Activated T-cell treated with anti-CD3 and anti-CD28 coated beads, Interleukin-2, amount 50 U/mL, for 72 hours (primary cell): ENCODE data around the gene CAMKMT. TPM values are rescaled to one million over a fixed set of nuclear protein-coding genes. Genes with fewer than 3 reads are reported as not detected.

ENCODE experiments used
- ATAC-seq, 2 donors: fragments of 150-1000 bp; cut with Tn5 transposase; replicated peaks in 1 of 2; 2 replicates each; pipeline ENCODE4 v1.10.0; 2021; ENCODE audit warnings: moderate library complexity in 2 of 2, mild to moderate bottlenecking in 1 of 2
- DNase-seq, 2 donors: peaks; one replicate each; pipeline ENCODE4 v3.0.0; 2021 to 2022; ENCODE audit warnings: mixed read lengths in 1 of 2
- H3K27ac Mint-ChIP-seq: one replicate; pipeline ENCODE4 v1.8.0; 2022; ENCODE audit warnings: mild to moderate bottlenecking, moderate library complexity, mixed read lengths
- H3K27me3 Mint-ChIP-seq: one replicate; pipeline ENCODE4 v1.8.0; 2022; ENCODE audit warnings: low read depth, mixed read lengths
- H3K36me3 Mint-ChIP-seq, 2 donors: one replicate each; pipeline ENCODE4 v1.8.0; 2022; ENCODE audit warnings: mixed read lengths in 2 of 2, mild to moderate bottlenecking in 1 of 2; ENCODE audit not compliant: insufficient read depth in 2 of 2
- H3K4me1 Mint-ChIP-seq: one replicate; pipeline ENCODE4 v1.8.0; 2022; ENCODE audit warnings: low read depth, mixed read lengths
- H3K4me3 Mint-ChIP-seq, 2 donors: one replicate each; pipeline ENCODE4 v1.8.0; 2022; ENCODE audit warnings: mild to moderate bottlenecking in 2 of 2, mixed read lengths in 2 of 2, moderate library complexity in 2 of 2
- H3K9me3 Mint-ChIP-seq, 2 donors: one replicate each; pipeline ENCODE4 v1.8.0; 2022; ENCODE audit warnings: mixed read lengths in 2 of 2
- total RNA-seq, 2 donors: library from RNA; stranded (reverse); gene quantifications; one replicate each; pipeline ENCODE4 v1.2.3, GENCODE V29; 2022

CAMKMT gene
- total RNA-seq, 2 donors from 2014 or later, result 26.1 to 26.5 TPM

DNA sequence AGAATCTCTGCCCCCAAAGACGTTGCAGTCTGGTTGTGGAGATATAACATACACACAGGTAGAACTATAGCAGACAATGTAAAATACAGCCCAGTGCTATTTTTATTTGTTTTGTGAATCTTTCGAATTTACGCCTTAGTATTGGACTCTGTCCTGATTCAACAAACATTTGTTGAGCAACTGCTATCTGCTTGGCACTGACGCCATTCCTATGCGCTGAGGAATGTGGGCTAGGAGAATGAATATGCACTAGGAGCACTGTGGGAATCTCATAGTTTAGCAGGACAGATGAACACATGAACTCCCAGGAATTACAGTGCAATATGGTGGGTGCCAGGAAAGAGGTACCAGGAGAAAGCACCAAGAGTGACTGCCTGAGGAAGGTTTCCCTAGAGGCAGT lies 398.1 kb downstream of the CAMKMT start:
- Mint-ChIP-seq H3K27me3 (no peaks in the 10 kb centered on the region), H3K9me3 (no peaks in the 10 kb centered on the region), H3K4me1 (no peaks in the 10 kb centered on the region), H3K36me3 (no peaks in the 10 kb centered on the region), H3K4me3 (no peak overlapping the region), H3K27ac (no peak overlapping the region)
- no peak for DNase-seq
- no peak for ATAC-seq

DNA sequence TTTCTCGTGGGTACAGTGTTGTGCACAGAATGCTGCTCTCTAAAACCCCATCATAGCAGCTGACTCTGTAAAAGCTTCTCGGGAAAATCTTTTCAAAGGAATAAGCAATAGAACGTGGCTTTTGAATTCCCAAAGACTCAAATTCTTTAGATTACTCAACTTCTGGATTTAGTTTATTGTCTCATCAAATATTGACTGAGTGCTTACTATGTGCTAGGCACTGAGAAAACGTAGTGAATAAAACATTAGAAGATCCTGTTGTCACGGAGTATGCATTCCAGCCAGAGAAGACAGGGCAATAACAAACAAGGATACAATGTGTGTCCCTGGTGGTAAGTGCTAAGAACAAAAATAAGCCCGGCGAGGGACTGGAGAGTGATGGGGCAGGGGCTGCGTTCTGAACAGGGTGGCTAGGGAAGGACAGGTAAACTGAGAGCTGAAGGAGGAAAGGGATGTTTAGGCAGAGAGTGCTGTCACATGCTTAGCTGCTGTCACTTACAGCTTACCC lies 401.6 kb downstream of the CAMKMT start:
- no peak for DNase-seq
- ATAC-seq, result no peak
- Mint-ChIP-seq H3K9me3 (no peaks in the 10 kb centered on the region), H3K27ac (no peak overlapping the region), H3K4me3 (no peak overlapping the region), H3K27me3 (peaks cover 7% of the 10 kb centered on the region), H3K36me3 (no peaks in the 10 kb centered on the region), H3K4me1 (no peaks in the 10 kb centered on the region)

- Mint-ChIP-seq H3K36me3 (no peaks in the 10 kb centered on the region), H3K4me1 (no peaks in the 10 kb centered on the region), H3K9me3 (no peaks in the 10 kb centered on the region), H3K4me3 (no peak overlapping the region), H3K27me3 (peaks cover 19% of the 10 kb centered on the region), H3K27ac (no peak overlapping the region)
- ATAC-seq (no peak), DNase-seq (no peak)
These were observed 404.5 kb downstream of the CAMKMT start for GRCh38 chr2:44766220-44766619.

GRCh38 chr2:44766777-44767176 lies 405.0 kb downstream of the CAMKMT start:
- Mint-ChIP-seq H3K27ac (no peak overlapping the region), H3K27me3 (peaks cover 19% of the 10 kb centered on the region), H3K9me3 (no peaks in the 10 kb centered on the region), H3K4me3 (no peak overlapping the region), H3K4me1 (no peaks in the 10 kb centered on the region), H3K36me3 (no peaks in the 10 kb centered on the region)
- DNase-seq (no peak), ATAC-seq (no peak)

DNA sequence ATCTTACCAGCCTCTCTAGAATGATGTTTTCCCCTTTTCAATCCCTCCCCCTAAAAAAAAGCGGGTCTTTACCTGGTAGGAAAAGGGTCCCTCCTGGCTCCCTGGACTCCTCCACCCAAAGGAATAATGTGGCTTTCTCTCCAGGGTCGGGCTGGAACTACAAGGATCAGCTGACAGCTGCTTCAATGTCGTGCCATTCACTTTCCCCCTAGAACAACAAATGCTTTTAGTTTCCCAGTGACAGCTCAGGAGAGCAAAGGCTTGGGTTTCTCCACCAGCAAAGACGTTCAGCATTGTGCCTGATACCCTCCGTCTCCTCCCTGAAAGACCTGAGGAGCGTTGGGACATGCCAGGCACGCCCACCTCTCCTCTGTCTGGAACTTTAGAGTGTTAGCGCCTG lies 405.9 kb downstream of the CAMKMT start:
- H3K4me1 Mint-ChIP-seq, result no peaks in the 10 kb centered on the region

DNA sequence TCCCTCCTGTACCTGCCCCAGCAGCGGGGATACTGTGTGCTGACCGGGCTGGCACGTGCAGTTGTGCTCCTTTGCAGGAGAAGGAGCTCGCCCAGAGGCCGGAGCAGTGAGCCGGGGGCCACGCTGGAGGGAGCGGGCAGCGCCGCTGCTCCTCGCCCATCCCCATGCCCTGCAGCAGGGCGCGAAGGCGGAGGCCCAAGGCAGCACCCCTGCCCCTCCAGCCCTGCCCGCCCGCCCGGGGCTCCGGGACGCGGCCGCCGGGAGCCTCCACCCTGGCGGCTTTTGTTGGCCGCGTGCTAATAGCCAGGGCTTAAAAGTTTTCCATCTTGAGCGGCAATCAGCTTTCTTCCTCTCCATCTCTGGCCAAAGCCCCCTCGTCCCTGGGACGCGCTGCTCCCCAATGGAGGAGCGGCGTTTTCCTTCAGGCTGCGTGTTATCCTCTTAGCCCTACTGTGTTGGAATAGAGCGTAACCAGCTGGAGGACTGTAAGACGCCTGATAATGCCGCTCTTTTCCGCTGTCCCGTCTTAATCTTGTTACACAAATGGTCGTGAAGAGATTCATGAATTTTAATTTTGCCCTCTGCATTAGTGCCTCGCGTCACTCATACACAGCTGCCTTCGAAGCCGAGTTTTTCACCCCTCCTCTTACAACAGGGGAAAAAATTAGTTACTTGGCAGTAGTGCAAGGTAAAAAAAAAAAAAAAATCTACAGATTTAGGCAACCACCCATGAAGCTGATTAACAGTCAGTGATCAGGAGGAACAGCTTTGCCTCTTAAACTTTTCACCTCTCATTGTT lies 406.9 kb downstream of the CAMKMT start:
- no peak overlapping the region for H3K4me3 Mint-ChIP-seq
- ATAC-seq (no peak), DNase-seq (no peak)
- no peak overlapping the region for H3K27ac Mint-ChIP-seq
- no peaks in the 10 kb centered on the region for H3K9me3 Mint-ChIP-seq
- no peaks in the 10 kb centered on the region for H3K4me1 Mint-ChIP-seq
- peaks cover 19% of the 10 kb centered on the region for H3K27me3 Mint-ChIP-seq
- H3K36me3 Mint-ChIP-seq, result no peaks in the 10 kb centered on the region

More for the DNA sequence above, 405.9 kb downstream of the CAMKMT start:
- ATAC-seq (no peak), DNase-seq (no peak)
- Mint-ChIP-seq H3K9me3 (no peaks in the 10 kb centered on the region), H3K27me3 (peaks cover 19% of the 10 kb centered on the region), H3K36me3 (no peaks in the 10 kb centered on the region), H3K27ac (no peak overlapping the region), H3K4me3 (no peak overlapping the region)

DNA sequence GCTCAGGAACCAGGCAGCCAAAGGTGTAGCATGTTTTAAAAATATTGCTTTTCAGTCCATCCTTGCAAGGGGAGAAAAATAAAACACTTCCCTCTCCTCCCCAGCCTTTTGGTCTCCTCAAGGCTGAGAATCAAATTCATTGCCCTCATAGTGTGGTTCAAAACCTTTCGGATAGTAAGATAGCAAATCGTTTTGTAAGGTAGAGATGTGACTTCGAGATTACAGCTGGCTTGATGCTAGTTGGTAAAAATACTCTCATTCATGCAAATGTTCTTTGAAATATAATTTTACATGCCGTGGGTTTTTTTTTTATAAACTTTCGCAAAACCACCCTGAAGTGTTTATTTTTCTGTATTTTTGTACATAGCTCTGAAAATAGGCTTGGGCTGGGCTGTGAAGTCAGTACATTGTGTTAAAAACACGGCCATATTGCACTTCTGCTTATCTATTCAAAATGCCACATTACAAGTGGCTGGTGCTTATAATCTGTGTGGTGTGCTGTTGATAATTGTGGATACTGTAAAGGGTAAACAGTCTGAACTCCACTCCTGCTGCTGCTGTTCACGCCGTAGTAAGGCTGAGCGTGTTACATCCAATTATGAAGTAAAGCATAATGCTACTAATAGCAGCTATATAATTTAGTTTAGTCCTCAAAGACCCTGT lies 407.7 kb downstream of the CAMKMT start:
- ATAC-seq (no peak), DNase-seq (no peak)
- Mint-ChIP-seq H3K4me3 (no peak overlapping the region), H3K4me1 (no peaks in the 10 kb centered on the region), H3K9me3 (no peaks in the 10 kb centered on the region), H3K27me3 (peaks cover 19% of the 10 kb centered on the region), H3K27ac (no peak overlapping the region), H3K36me3 (no peaks in the 10 kb centered on the region)

GRCh38 chr2:44770221-44771195 lies 408.8 kb downstream of the CAMKMT start:
- peaks cover 19% of the 10 kb centered on the region for H3K27me3 Mint-ChIP-seq
- H3K9me3 Mint-ChIP-seq, result no peaks in the 10 kb centered on the region
- ATAC-seq, result no peak
- H3K4me3 Mint-ChIP-seq, result no peak overlapping the region
- H3K4me1 Mint-ChIP-seq, result no peaks in the 10 kb centered on the region
- no peak overlapping the region for H3K27ac Mint-ChIP-seq
- H3K36me3 Mint-ChIP-seq, result no peaks in the 10 kb centered on the region
- no peak for DNase-seq

- Mint-ChIP-seq H3K4me3 (no peak overlapping the region), H3K9me3 (no peaks in the 10 kb centered on the region), H3K27me3 (peaks cover 19% of the 10 kb centered on the region), H3K27ac (no peak overlapping the region), H3K4me1 (no peaks in the 10 kb centered on the region), H3K36me3 (no peaks in the 10 kb centered on the region)
- ATAC-seq (no peak), DNase-seq (no peak)
These were observed 409.8 kb downstream of the CAMKMT start for GRCh38 chr2:44771522-44771921.

GRCh38 chr2:44772131-44772530 lies 410.4 kb downstream of the CAMKMT start:
- Mint-ChIP-seq H3K36me3 (no peaks in the 10 kb centered on the region), H3K4me1 (no peaks in the 10 kb centered on the region), H3K27ac (peak overlapping the region; percentile 67), H3K27me3 (peaks cover 19% of the 10 kb centered on the region), H3K9me3 (no peaks in the 10 kb centered on the region), H3K4me3 (no peak overlapping the region)
- DNase-seq, result no peak
- ATAC-seq, result no peak

GRCh38 chr2:44772669-44773378 lies 411.1 kb downstream of the CAMKMT start:
- peaks cover 23% of the 10 kb centered on the region for H3K27me3 Mint-ChIP-seq
- no peaks in the 10 kb centered on the region for H3K36me3 Mint-ChIP-seq
- ATAC-seq (no peak), DNase-seq (no peak)
- peak overlapping the region; percentile 67 for H3K27ac Mint-ChIP-seq
- no peaks in the 10 kb centered on the region for H3K9me3 Mint-ChIP-seq
- peaks cover 5% of the 10 kb centered on the region for H3K4me1 Mint-ChIP-seq
- H3K4me3 Mint-ChIP-seq, result no peak overlapping the region

DNA sequence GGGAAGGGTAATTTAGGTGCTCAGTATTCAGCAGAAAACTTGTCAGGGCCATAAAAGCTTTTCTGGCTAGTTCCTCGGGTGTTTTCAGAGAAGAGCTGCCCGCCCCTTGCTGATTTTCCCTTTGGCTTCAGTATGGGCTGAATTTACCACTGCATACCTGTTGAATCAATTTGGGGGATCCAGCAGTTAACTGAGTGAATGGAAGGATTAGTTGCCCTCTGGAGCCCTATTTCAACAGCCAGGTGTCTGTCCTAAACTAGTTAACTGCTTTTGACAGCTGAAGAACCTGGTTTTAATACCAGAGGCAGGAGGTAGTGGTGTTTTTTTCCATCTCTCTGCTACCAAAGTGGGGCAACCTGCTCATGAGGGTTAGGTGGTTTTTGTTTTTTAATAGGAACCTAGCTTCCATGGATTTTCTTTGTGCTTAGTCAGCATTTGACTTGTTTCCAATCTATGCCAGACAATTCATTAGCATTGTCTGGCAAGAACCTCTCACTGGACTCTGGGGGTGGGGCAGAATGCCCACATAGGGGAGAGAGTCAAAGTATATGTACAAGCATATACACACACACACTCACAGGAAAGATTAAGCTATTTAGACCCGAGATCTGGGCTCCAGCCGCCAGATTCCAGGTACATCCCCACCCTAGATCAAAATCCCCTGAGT lies 413.2 kb downstream of the CAMKMT start:
- Mint-ChIP-seq H3K36me3 (no peaks in the 10 kb centered on the region), H3K27ac (no peak overlapping the region), H3K9me3 (no peaks in the 10 kb centered on the region), H3K4me3 (no peak overlapping the region), H3K4me1 (peaks cover 9% of the 10 kb centered on the region), H3K27me3 (peaks cover 10% of the 10 kb centered on the region)
- no peak for DNase-seq
- ATAC-seq, result no peak
